GM18502 (cell line): ENCODE data around the gene JMJD1C.

Experiments
- ATAC-seq: cut with Tn5 transposase; IDR thresholded peaks from one replicate; pipeline ENCODE4 v1.9.1; 2021; ENCODE audit warnings: mild to moderate bottlenecking; ENCODE audit not compliant: unreplicated experiment, poor library complexity

Gene JMJD1C

DNA sequence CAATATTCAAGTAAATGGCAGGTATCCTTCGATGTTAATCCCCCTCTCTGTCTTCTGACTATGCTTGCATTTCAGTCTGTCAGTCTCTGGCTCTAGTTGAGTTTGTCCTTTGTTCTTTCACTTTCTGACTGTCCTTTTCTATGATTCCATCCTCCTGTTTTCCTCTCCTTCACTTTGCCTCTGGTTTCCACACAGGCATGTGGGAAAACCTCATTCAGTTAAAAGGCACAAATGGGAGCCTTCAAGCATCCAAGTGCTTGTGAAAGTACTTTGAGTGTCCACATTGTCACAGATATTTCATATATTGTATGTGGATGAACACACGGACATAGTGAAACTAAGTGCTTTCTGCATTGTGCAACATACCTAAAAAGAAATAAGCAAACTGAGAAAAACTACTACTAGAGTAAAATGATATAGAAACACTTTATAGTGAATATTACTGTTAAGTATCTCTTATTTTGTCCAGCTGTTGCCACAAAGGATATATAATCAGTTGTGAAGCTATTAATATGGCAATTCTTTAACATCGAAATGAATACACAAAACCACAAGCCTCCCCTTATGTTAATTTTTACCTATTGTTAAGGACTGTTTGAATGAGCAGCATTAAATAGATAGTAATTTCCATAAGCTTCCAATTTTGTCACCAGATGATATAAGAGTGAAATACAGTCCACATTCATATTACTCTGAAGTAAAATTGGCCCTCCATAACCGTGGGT lies 260.9 kb downstream of the JMJD1C start:
- peak; percentile 33 for ATAC-seq

- ATAC-seq, result no peak
These were observed 264.7 kb downstream of the JMJD1C start for GRCh38 chr10:63201118-63201517.

GRCh38 chr10:63200431-63200830 lies 265.3 kb downstream of the JMJD1C start:
- ATAC-seq, result no peak

GRCh38 chr10:63199716-63200115 lies 266.1 kb downstream of the JMJD1C start:
- no peak for ATAC-seq

- no peak for ATAC-seq
These were observed 268.3 kb downstream of the JMJD1C start for GRCh38 chr10:63197344-63198092.

- no peak for ATAC-seq
These were observed 273.0 kb downstream of the JMJD1C start for GRCh38 chr10:63192826-63193225.

DNA sequence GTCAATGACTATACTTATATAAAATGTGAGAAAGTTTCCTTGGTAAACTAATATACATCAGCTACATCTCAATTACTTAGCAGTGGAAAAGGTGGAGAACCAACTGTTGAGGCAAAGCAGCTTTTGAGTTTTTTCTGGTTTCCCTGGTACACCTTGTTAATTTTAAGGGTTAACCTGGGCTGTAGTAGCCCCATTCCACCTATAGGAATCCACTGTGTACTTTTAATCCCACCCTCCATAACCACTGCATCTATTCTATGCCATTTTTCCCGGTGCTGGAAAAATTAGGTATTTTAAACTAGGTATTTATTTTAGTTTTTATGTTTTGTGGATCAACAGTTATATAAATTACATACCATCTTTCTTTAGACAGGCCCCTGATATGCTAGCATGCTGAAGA lies 290.2 kb downstream of the JMJD1C start:
- ATAC-seq, result no peak

- ATAC-seq, result peak; percentile 99
These were observed 292.1 kb downstream of the JMJD1C start for GRCh38 chr10:63173468-63174232.

GRCh38 chr10:63171926-63172325 lies 293.9 kb downstream of the JMJD1C start:
- no peak for ATAC-seq

- ATAC-seq, result no peak
These were observed 294.4 kb downstream of the JMJD1C start for GRCh38 chr10:63171255-63171855.

- ATAC-seq, result no peak
These were observed 296.2 kb downstream of the JMJD1C start for GRCh38 chr10:63169624-63170023.

DNA sequence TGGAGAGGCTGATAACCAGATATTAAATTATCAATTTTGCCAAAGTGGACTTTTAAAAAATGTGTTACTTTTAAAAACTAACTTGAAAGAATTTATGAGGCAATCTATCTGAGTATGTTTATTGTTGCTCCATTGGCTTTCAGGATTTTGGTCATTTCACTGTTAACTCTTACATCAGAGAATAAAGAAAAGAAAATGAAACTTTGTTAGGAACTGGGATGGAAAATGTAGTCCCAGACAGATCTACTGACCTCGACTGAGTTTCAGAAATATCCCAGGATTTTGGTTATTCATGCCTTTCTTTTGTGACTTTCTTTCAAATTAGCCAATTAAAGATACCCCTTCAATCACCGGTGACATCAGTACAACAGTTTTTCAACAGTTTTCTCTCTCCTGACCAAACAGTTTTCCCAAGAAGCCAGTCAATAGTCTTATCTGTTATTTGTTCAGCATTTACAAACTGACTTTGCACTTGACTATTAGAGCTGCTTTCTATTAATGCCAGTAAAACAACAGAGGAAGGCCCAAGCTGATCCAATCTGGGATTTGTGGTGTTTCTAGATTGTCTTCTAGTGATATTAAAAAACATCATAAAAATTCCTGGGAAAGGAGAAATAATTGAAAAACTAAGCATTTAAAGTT lies 296.8 kb downstream of the JMJD1C start:
- ATAC-seq, result no peak

DNA sequence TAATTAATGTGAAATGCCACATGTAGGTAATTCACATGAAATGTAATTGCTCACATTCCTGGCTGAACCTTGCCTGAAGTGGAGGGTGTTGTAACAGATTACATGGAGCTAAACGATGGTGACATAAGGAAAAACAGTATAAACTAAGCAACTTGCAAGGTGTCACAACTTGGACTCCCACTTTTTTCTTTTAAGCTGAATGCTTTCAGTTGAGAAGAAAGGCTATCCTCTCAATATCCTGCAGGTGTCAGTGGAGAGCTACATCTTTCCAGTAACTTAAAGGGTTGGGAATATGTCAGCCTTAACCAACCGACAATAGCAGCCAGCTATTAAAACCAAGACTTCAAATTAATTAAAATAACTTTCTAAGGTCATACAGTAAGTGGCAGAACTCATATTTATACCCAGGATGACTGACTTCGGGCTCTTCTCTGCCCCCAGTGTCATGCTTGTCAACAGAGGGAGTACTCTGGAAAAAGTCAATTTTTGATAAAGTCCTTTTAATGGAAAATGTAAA lies 299.0 kb downstream of the JMJD1C start:
- ATAC-seq, result peak; percentile 71

DNA sequence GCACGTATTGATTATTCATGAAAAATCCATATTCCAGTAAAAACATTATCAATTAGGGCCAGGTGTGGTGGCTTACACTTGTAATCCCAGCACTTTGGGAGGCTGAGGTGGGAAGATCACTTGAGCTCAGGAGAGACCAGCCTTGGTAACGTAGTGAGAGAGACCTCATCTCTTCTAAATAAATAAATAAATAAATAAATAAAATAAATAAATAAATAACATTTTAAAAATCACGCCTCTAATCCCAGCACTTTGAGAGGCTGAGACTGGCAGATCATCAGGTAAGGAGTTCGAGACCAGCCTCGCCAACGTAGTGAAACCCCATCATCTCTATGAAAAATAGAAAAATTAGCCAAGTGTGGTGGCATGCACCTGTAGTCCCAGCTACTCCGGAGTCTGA lies 300.5 kb downstream of the JMJD1C start:
- ATAC-seq, result no peak

DNA sequence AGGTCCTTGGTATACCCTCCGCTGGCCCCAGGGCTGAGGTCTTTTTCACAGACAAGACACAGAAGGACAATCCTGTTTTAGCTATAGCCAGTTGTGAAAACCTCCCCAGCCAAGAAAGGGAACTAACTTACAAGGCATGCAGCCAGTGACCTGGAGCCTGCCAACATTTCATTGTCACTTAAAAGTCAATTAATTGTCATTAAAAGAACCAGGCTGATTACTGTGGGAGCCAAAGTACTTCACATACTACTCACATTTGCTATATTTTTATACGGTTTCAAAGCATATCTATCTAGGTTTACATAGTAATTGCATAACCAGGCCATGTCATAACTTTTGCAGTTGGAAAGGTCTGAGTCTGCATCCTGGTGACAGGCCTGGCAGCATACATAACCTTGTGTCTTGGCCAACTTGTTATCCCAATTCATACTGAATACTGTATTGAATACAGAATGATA lies 301.6 kb downstream of the JMJD1C start:
- ATAC-seq, result no peak

- ATAC-seq, result no peak
These were observed 304.2 kb downstream of the JMJD1C start for GRCh38 chr10:63161592-63161991.

GRCh38 chr10:63157845-63158624 lies 307.7 kb downstream of the JMJD1C start:
- peak; percentile 74 for ATAC-seq

- no peak for ATAC-seq
These were observed 309.5 kb downstream of the JMJD1C start for GRCh38 chr10:63156236-63156635.

DNA sequence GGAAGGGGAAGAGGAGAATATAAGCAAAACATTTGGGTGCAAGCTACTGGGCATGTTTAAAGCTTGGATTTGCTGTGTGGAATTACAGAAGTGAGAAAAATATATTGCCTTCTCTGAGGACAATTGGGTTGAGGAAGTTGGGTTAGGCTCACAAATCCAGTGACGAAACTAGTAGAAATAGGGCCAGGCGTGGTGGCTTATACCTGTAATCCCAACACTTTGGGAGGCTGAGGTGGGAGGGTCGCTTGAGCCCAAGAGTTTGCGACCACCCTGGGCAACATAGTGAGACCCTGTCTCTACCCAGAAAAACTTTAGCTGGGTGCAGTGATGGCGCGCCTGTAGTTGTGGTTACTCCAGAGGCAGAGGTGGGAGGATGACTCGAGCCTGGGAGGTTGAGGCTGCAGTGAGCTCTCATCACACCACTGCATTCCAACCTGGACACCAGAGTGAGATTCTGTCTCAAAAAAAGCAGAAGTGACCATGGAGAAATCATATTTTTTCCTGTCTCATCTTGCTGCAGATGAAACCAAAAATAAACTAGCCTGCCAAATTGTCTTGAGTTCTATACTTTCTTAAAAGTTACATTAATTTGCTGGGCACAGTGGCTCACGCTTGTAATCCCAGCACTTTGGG lies 310.3 kb downstream of the JMJD1C start:
- no peak for ATAC-seq
